Measurements from ENCODE around the gene NEUROG2. TPM values are rescaled to one million over a fixed set of nuclear protein-coding genes. Genes with fewer than 3 reads are reported as not detected.

NEUROG2 gene
- total RNA-seq, 1 experiment from 2014 or later: 0.12 TPM

- H3K4me2 ChIP-seq (ENCODE audit: low read length): no peak overlapping the region
- H3K27me3 ChIP-seq (ENCODE audit: insufficient read depth, low read length): peaks cover 19% of the 10 kb centered on the region
- H3K4me1 ChIP-seq (ENCODE audit: control insufficient read depth in 1 of 2, insufficient read depth in 2 of 2, low read length in 2 of 2): peaks cover 0 to 22% of the 10 kb centered on the region in 2 experiments; a peak in 2 of 4 replicates
- RAD21 ChIA-PET (ENCODE audit: low non-redundant PET in 1 of 2, low total read pairs in 2 of 2, uncharacterized antibody in 2 of 2, unreplicated experiment in 2 of 2): no interaction called here
- H3K36me3 ChIP-seq (ENCODE audit: control insufficient read depth in 1 of 2, insufficient read depth in 2 of 2, low read length in 2 of 2): no peaks in the 10 kb centered on the region
- no peaks in the 10 kb centered on the region for H3K79me2 ChIP-seq (ENCODE audit: insufficient read depth, low read length)
- H3K9me2 ChIP-seq (ENCODE audit: insufficient read depth): no peaks in the 10 kb centered on the region
- CTCF ChIA-PET: interaction anchor here (1.0 kb wide), 1 partner anchor 244 kb away, joined by 3 read pairs; no protein-coding TSS in a partner anchor
- POLR2A ChIA-PET: no interaction called here
- intact Hi-C loops (cut with micrococcal nuclease): no loop called here
- no peak overlapping the region for H3K4me3 ChIP-seq (replicated peaks in 1 of 2; ENCODE audit: low read depth in 1 of 2, low read length in 2 of 2)
- no peak overlapping the region for H3K9ac ChIP-seq (ENCODE audit: low read length)
- H3K9me3 ChIP-seq (ENCODE audit: control insufficient read depth in 1 of 2, insufficient read depth in 1 of 2, low read depth in 1 of 2, low read length in 2 of 2): no peaks in the 10 kb centered on the region
- DNase-seq (ENCODE audit: low read depth, low spot score) (no peak), ATAC-seq (no peak)
- no peak overlapping the region for H3K27ac ChIP-seq (ENCODE audit: low read depth, low read length)
- TF ChIP-seq SRF (IDR thresholded peaks at IDR 0.05; ENCODE audit: low read depth) (no peak), YY1 (IDR thresholded peaks at IDR 0.05; ENCODE audit: extremely low read depth, insufficient replicate concordance, low read depth, low read length) (no peak), SIN3A (IDR thresholded peaks at IDR 0.05; ENCODE audit: low read depth) (no peak), JUND (IDR thresholded peaks at IDR 0.05) (no peak), TCF7L2 (IDR thresholded peaks at IDR 0.05; ENCODE audit: borderline replicate concordance, extremely low read depth, insufficient read depth, insufficient read length) (no peak), ZBTB33 (IDR thresholded peaks at IDR 0.05; ENCODE audit: extremely low read depth, insufficient replicate concordance, low read length) (no peak), CTCF (IDR thresholded peaks at IDR 0.05 in 2 of 3, conservative IDR thresholded peaks at IDR 0.05 in 1 of 3; ENCODE audit: borderline replicate concordance in 1 of 3, insufficient read depth in 1 of 3, low read depth in 2 of 3, low read length in 2 of 3) (no peak), CEBPB (IDR thresholded peaks at IDR 0.05; ENCODE audit: low read depth) (no peak), SP1 (IDR thresholded peaks at IDR 0.05; ENCODE audit: low read depth) (no peak), RAD21 (IDR thresholded peaks at IDR 0.05; ENCODE audit: low read depth) (no peak), POLR2A (IDR thresholded peaks at IDR 0.05; ENCODE audit: borderline replicate concordance, extremely low read depth, insufficient read depth, insufficient read length) (no peak), EZH2phosphoT487 (IDR thresholded peaks at IDR 0.05; ENCODE audit: borderline replicate concordance) (no peak), ELF1 (IDR thresholded peaks at IDR 0.05; ENCODE audit: borderline replicate concordance, low read depth) (no peak), EZH2 (IDR thresholded peaks at IDR 0.05) (no peak), FOSL1 (IDR thresholded peaks at IDR 0.05; ENCODE audit: low read depth) (no peak), ZFX (IDR thresholded peaks at IDR 0.05) (no peak)
- BruUV-seq (replicated peaks): no TSS peak
- no peaks in the 10 kb centered on the region for H4K20me1 ChIP-seq (ENCODE audit: insufficient read depth)
- no peak overlapping the region for H2AFZ ChIP-seq (ENCODE audit: low read depth, low read length, poor library complexity, severe bottlenecking)
Measured at GRCh38 chr4:112518675-112519074, 2.7 kb upstream of the NEUROG2 start.
